Endodermal cell (in vitro differentiated cells): ENCODE measurements around the gene POLR2M. TPM values are rescaled to one million over a fixed set of nuclear protein-coding genes. Genes with fewer than 3 reads are reported as not detected.

Source experiments
- DNase-seq: peaks from one replicate; pipeline ENCODE4 v3.0.0-alpha.2; 2017
- H3K27ac ChIP-seq: 2 replicates; pipeline ENCODE4 v1.5.1; 2013; ENCODE audit warnings: mild to moderate bottlenecking, low read depth, low read length, moderate library complexity
- H3K27me3 ChIP-seq: 2 replicates; pipeline ENCODE4 v1.6.1; 2013; ENCODE audit warnings: mild to moderate bottlenecking, low read length, moderate library complexity; ENCODE audit not compliant: insufficient read depth, control insufficient read depth, poor library complexity, severe bottlenecking
- H3K36me3 ChIP-seq: 2 replicates; pipeline ENCODE4 v1.7.0; 2013; ENCODE audit warnings: mild to moderate bottlenecking, low read length, moderate library complexity; ENCODE audit not compliant: control insufficient read depth, insufficient read depth
- H3K4me1 ChIP-seq: one replicate; pipeline ENCODE4 v1.7.0; 2013; ENCODE audit warnings: low read length; ENCODE audit not compliant: control insufficient read depth, insufficient read depth
- H3K4me3 ChIP-seq: 2 replicates; pipeline ENCODE4 v1.5.1; 2013; ENCODE audit warnings: mild to moderate bottlenecking, low read length, moderate library complexity
- H3K9ac ChIP-seq: 2 replicates; pipeline ENCODE4 v1.6.1; 2013; ENCODE audit warnings: mild to moderate bottlenecking, low read length, moderate library complexity; ENCODE audit not compliant: poor library complexity, severe bottlenecking; ENCODE audit errors: extremely low read depth
- H3K9me3 ChIP-seq: 2 replicates; pipeline ENCODE4 v1.6.1; 2013; ENCODE audit warnings: mild to moderate bottlenecking, low read length, moderate library complexity; ENCODE audit not compliant: control insufficient read depth
- H3K27ac Mint-ChIP-seq: 2 replicates; pipeline ENCODE4 v1.8.0; 2020; ENCODE audit warnings: mixed read lengths
- H3K27me3 Mint-ChIP-seq: 2 replicates; pipeline ENCODE4 v1.8.0; 2021; ENCODE audit warnings: mild to moderate bottlenecking, mixed read lengths; ENCODE audit not compliant: insufficient read depth
- H3K36me3 Mint-ChIP-seq: 2 replicates; pipeline ENCODE4 v1.8.0; 2020; ENCODE audit warnings: low read depth, mixed read lengths
- H3K4me1 Mint-ChIP-seq: 2 replicates; pipeline ENCODE4 v1.8.0; 2020; ENCODE audit warnings: mixed read lengths
- H3K4me3 Mint-ChIP-seq: 2 replicates; pipeline ENCODE4 v1.8.0; 2020; ENCODE audit warnings: mild to moderate bottlenecking, moderate library complexity, mixed read lengths
- H3K9me3 Mint-ChIP-seq: 2 replicates; pipeline ENCODE4 v1.8.0; 2020; ENCODE audit warnings: mild to moderate bottlenecking, mixed read lengths
- CTCF ChIP-seq: fragments of 200-600 bp; sonication (generic); conservative IDR thresholded peaks from 2 replicates; pipeline ENCODE4 v1.5.0; 2021; ENCODE audit warnings: antibody characterized with exemption, mild to moderate bottlenecking
- WGBS, 2 experiments: methylation state at CpG; one replicate each; pipeline versions ENCODE4 v1.1.5 to v1.1.7; 2013; ENCODE audit warnings: missing lambda C conversion rate in 2 of 2, mixed read lengths in 1 of 2; ENCODE audit not compliant: insufficient coverage in 1 of 2, insufficient read length in 1 of 2; 5-methylcytosine and 5-hydroxymethylcytosine counted together
- total RNA-seq, 2 donors: library from RNA; stranded (reverse); fragmentation: NEBNext Ultra II Directional in 1 of 2; extraction: Animal tissue kit (Norgen Biotek cat#: 25700) in 1 of 2; gene quantifications; 2 replicates in 1 of 2; 3 replicates in 1 of 2; pipeline ENCODE4 v1.2.1, GENCODE V29; 2021

The POLR2M gene
- total RNA-seq, 2 donors from 2014 or later = 58.2 to 62.6 TPM

- H3K27ac Mint-ChIP-seq = no peak overlapping the region
- 89 to 94% methylated on average over 3 to 5 of the region's 5 CpGs for WGBS, 2 experiments
- no peak for TF ChIP-seq CTCF
These were observed 24.4 kb downstream of the POLR2M start for GRCh38 chr15:57730876-57731275.

GRCh38 chr15:57731530-57732103 is 25.1 kb downstream of the POLR2M start:
- Mint-ChIP-seq H3K4me1 (peaks cover 4% of the 10 kb centered on the region), H3K36me3 (no peaks in the 10 kb centered on the region), H3K9me3 (no peaks in the 10 kb centered on the region), H3K4me3 (no peak overlapping the region), H3K27ac (no peak overlapping the region), H3K27me3 (no peaks in the 10 kb centered on the region)
- Histone ChIP-seq H3K27me3 (no peaks in the 10 kb centered on the region), H3K4me1 (no peaks in the 10 kb centered on the region), H3K4me3 (no peak overlapping the region), H3K9ac (no peak overlapping the region), H3K9me3 (no peaks in the 10 kb centered on the region), H3K36me3 (no peaks in the 10 kb centered on the region), H3K27ac (no peak overlapping the region)
- no peak for DNase-seq
- no peak for TF ChIP-seq CTCF
- WGBS, 2 experiments = 70 to 85% methylated on average over 2 to 5 of the region's 6 CpGs

More at GRCh38 chr15:57730876-57731275, 24.4 kb downstream of the POLR2M start:
- Mint-ChIP-seq H3K4me1 (peaks cover 4% of the 10 kb centered on the region), H3K36me3 (no peaks in the 10 kb centered on the region), H3K4me3 (no peak overlapping the region), H3K27me3 (no peaks in the 10 kb centered on the region), H3K9me3 (no peaks in the 10 kb centered on the region)
- H3K4me3 ChIP-seq = no peak overlapping the region
- no peaks in the 10 kb centered on the region for H3K36me3 ChIP-seq
- no peak overlapping the region for H3K27ac ChIP-seq
- DNase-seq = no peak
- no peaks in the 10 kb centered on the region for H3K4me1 ChIP-seq
- no peak overlapping the region for H3K9ac ChIP-seq
- no peaks in the 10 kb centered on the region for H3K27me3 ChIP-seq
- no peaks in the 10 kb centered on the region for H3K9me3 ChIP-seq

GRCh38 chr15:57732526-57733331 is 26.2 kb downstream of the POLR2M start:
- peaks cover 4% of the 10 kb centered on the region for H3K9me3 Mint-ChIP-seq

More at GRCh38 chr15:57732526-57733331, 26.2 kb downstream of the POLR2M start:
- H3K27me3 Mint-ChIP-seq = no peaks in the 10 kb centered on the region
- Histone ChIP-seq H3K9me3 (peaks cover 6% of the 10 kb centered on the region), H3K4me3 (no peak overlapping the region), H3K27ac (no peak overlapping the region), H3K9ac (no peak overlapping the region), H3K27me3 (no peaks in the 10 kb centered on the region), H3K4me1 (no peaks in the 10 kb centered on the region), H3K36me3 (no peaks in the 10 kb centered on the region)
- DNase-seq = peak; percentile 87
- no peaks in the 10 kb centered on the region for H3K36me3 Mint-ChIP-seq
- TF ChIP-seq CTCF = peak; percentile 98
- peaks cover 4% of the 10 kb centered on the region for H3K4me1 Mint-ChIP-seq
- H3K27ac Mint-ChIP-seq = no peak overlapping the region
- 38 to 46% methylated on average over 9 to 12 of the region's 12 CpGs for WGBS, 2 experiments
- H3K4me3 Mint-ChIP-seq = no peak overlapping the region
